Measurements from ENCODE around the gene RCOR2. TPM values are rescaled to one million over a fixed set of nuclear protein-coding genes. Genes with fewer than 3 reads are reported as not detected.

RCOR2 gene
- total and polyA plus RNA-seq, 2 donors (not counting 1 experiment from before 2014, with no cell fraction given) = not detected

DNA sequence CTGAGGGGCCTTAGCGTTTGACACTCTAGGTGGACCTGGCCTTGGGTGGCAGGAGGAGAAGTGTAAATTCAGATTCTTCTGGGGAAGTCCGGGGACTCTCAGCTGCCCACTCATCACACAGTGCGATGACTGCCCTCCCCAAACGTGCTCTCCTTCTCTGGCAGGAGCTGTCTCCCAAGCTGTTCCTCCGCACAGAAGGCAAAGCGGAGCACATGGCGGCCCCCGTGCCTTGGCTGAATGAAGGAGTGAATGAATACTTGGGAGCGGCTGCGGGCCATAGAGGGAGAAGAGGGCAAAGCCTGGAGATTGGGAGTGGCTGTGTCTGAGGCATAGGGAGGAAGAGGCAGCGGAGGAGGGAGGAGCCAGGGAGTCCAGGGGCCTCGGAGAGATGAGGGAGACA lies 14.9 kb upstream of the RCOR2 start:
- no peak overlapping the region for H3K4me3 ChIP-seq (ENCODE audit: control extremely low read depth in 1 of 5, extremely low read depth in 1 of 5, insufficient read depth in 1 of 5, low read depth in 2 of 5, low read length in 4 of 5)
- no peaks in the 10 kb centered on the region for H4K20me1 ChIP-seq (ENCODE audit: control insufficient read depth, insufficient read depth, low read length, poor library complexity, severe bottlenecking)
- Mint-ChIP-seq H3K9me3 (ENCODE audit: insufficient read depth) (no peaks in the 10 kb centered on the region), H3K27ac (no peak overlapping the region), H3K4me3 (no peak overlapping the region), H3K27me3 (peaks cover 13% of the 10 kb centered on the region), H3K4me1 (no peaks in the 10 kb centered on the region)
- intact Hi-C loops (cut with micrococcal nuclease) = no loop called here
- TF ChIP-seq, protein P1, sequence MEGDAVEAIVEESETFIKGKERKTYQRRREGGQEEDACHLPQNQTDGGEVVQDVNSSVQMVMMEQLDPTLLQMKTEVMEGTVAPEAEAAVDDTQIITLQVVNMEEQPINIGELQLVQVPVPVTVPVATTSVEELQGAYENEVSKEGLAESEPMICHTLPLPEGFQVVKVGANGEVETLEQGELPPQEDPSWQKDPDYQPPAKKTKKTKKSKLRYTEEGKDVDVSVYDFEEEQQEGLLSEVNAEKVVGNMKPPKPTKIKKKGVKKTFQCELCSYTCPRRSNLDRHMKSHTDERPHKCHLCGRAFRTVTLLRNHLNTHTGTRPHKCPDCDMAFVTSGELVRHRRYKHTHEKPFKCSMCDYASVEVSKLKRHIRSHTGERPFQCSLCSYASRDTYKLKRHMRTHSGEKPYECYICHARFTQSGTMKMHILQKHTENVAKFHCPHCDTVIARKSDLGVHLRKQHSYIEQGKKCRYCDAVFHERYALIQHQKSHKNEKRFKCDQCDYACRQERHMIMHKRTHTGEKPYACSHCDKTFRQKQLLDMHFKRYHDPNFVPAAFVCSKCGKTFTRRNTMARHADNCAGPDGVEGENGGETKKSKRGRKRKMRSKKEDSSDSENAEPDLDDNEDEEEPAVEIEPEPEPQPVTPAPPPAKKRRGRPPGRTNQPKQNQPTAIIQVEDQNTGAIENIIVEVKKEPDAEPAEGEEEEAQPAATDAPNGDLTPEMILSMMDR (IDR thresholded peaks at IDR 0.05) = no peak
- TF ChIP-seq EZH2 (IDR thresholded peaks at IDR 0.05; ENCODE audit: borderline replicate concordance, insufficient read depth, low read depth, low read length, poor library complexity, severe bottlenecking) = no peak
- no peak overlapping the region for H3K27ac ChIP-seq (ENCODE audit: low read length in 2 of 2)
- CTCF ChIA-PET = no interaction called here
- H3K27me3 ChIP-seq (replicated peaks in 1 of 4; ENCODE audit: control extremely low read depth in 1 of 4, control insufficient read depth in 3 of 4, insufficient read depth in 4 of 4, low read length in 3 of 4) = peaks cover 0 to 6% (median 0%) of the 10 kb centered on the region in 4 experiments
- no peaks in the 10 kb centered on the region for H3K36me3 ChIP-seq (replicated peaks in 1 of 2; ENCODE audit: control extremely low read depth in 1 of 2, control insufficient read depth in 1 of 2, extremely low read depth in 1 of 2, insufficient read depth in 2 of 2, low read length in 1 of 2)
- H3K4me2 ChIP-seq (replicated peaks; ENCODE audit: low read depth, low read length, poor library complexity, severe bottlenecking) = no peak overlapping the region
- H3K9ac ChIP-seq (ENCODE audit: low read length) = no peak overlapping the region
- DNase-seq = no peak
- no peak for ATAC-seq (ENCODE audit: low read depth)
- 82% methylated on average over 11 of the region's 12 CpGs for WGBS (ENCODE audit: insufficient coverage)
- POLR2A ChIA-PET = no interaction called here
- H2AFZ ChIP-seq (ENCODE audit: insufficient read depth, low read depth, low read length, poor library complexity, severe bottlenecking) = no peak overlapping the region
- H3K9me3 ChIP-seq (ENCODE audit: control extremely low read depth in 1 of 3, control insufficient read depth in 2 of 3, insufficient read depth in 1 of 3, low read length in 2 of 3) = no peaks in the 10 kb centered on the region
- no peaks in the 10 kb centered on the region for H3K4me1 ChIP-seq (ENCODE audit: control insufficient read depth in 2 of 2, insufficient read depth in 2 of 2, low read length in 2 of 2)
- no peaks in the 10 kb centered on the region for H3K79me2 ChIP-seq (ENCODE audit: control insufficient read depth, insufficient read depth, low read length)

DNA sequence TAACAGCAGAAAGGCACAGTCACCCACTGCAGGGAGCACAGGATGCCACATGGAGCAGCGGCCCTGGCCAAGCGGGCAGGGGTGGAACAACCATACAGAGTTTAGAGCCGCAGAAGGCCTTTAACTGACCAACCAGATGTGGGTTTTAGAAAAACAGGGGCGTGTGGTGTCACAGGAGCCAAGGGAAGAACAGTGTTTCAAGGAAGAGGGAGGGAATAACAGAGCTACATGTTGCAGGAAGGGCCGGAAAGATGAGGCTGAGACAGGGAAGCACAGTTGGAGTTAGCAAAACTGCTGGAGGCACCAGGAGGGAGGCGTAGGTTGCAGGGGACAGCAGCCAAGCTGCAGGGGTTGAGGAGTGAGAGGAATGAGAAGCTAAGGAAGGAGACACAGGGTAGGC lies 14.1 kb upstream of the RCOR2 start:
- Mint-ChIP-seq H3K27ac (no peak overlapping the region), H3K27me3 (peaks cover 16% of the 10 kb centered on the region)
- 82% methylated on average over 4 of the region's 6 CpGs for WGBS (ENCODE audit: insufficient coverage)

More for the DNA sequence above, 14.1 kb upstream of the RCOR2 start:
- DNase-seq (no peak), ATAC-seq (ENCODE audit: low read depth) (no peak)
- Histone ChIP-seq H2AFZ (ENCODE audit: insufficient read depth, low read depth, low read length, poor library complexity, severe bottlenecking) (no peak overlapping the region), H3K4me2 (replicated peaks; ENCODE audit: low read depth, low read length, poor library complexity, severe bottlenecking) (no peak overlapping the region), H3K4me1 (ENCODE audit: control insufficient read depth in 2 of 2, insufficient read depth in 2 of 2, low read length in 2 of 2) (no peaks in the 10 kb centered on the region), H3K79me2 (ENCODE audit: control insufficient read depth, insufficient read depth, low read length) (no peaks in the 10 kb centered on the region), H3K27ac (ENCODE audit: low read length in 2 of 2) (no peak overlapping the region), H3K9ac (ENCODE audit: low read length) (no peak overlapping the region), H3K36me3 (replicated peaks in 1 of 2; ENCODE audit: control extremely low read depth in 1 of 2, control insufficient read depth in 1 of 2, extremely low read depth in 1 of 2, insufficient read depth in 2 of 2, low read length in 1 of 2) (no peaks in the 10 kb centered on the region), H3K4me3 (ENCODE audit: control extremely low read depth in 1 of 5, extremely low read depth in 1 of 5, insufficient read depth in 1 of 5, low read depth in 2 of 5, low read length in 4 of 5) (no peak overlapping the region), H3K9me3 (ENCODE audit: control extremely low read depth in 1 of 3, control insufficient read depth in 2 of 3, insufficient read depth in 1 of 3, low read length in 2 of 3) (no peaks in the 10 kb centered on the region), H3K27me3 (replicated peaks in 1 of 4; ENCODE audit: control extremely low read depth in 1 of 4, control insufficient read depth in 3 of 4, insufficient read depth in 4 of 4, low read length in 3 of 4) (peaks cover 0 to 6% (median 0%) of the 10 kb centered on the region in 4 experiments), H4K20me1 (ENCODE audit: control insufficient read depth, insufficient read depth, low read length, poor library complexity, severe bottlenecking) (no peaks in the 10 kb centered on the region)
- no peak overlapping the region for H3K4me3 Mint-ChIP-seq
- intact Hi-C loops (cut with micrococcal nuclease) = no loop called here
- no peaks in the 10 kb centered on the region for H3K9me3 Mint-ChIP-seq (ENCODE audit: insufficient read depth)
- ChIA-PET CTCF (interaction anchor here (0.6 to 1.3 kb wide), 2 partner anchors 94 to 96 kb away, joined by 3 to 4 read pairs; no protein-coding TSS in a partner anchor), POLR2A (no interaction called here)
- H3K4me1 Mint-ChIP-seq = no peaks in the 10 kb centered on the region
- TF ChIP-seq, protein P1 (IDR thresholded peaks at IDR 0.05) = no peak
- no peak for TF ChIP-seq EZH2 (IDR thresholded peaks at IDR 0.05; ENCODE audit: borderline replicate concordance, insufficient read depth, low read depth, low read length, poor library complexity, severe bottlenecking)
